AML-193 (cell line): Measurements from ENCODE around the gene TP53TG5.

ENCODE experiments used
- DNase-seq, 2 experiments: peaks; one replicate each; lab custom pipeline; 2025; lab: John Stamatoyannopoulos, UW

Gene TP53TG5

GRCh38 chr20:45325371-45325770, 52.8 kb downstream of the TP53TG5 start:
- DNase-seq = no peak

GRCh38 chr20:45323731-45324130, 54.4 kb downstream of the TP53TG5 start:
- no peak for DNase-seq

- DNase-seq = peak; percentile 86 to 87
Measured at GRCh38 chr20:45322952-45323383, 55.2 kb downstream of the TP53TG5 start.
